GM12892 (cell line): ENCODE measurements around the gene PDE3A.

ENCODE experiments used
- POLR2A ChIP-seq: IDR thresholded peaks from 2 replicates; pipeline ENCODE4 v1.6.1; 2011; ENCODE audit warnings: low read depth, low read length, control low read depth
- POLR2AphosphoS5 ChIP-seq: IDR thresholded peaks from 2 replicates; pipeline ENCODE4 v1.6.1; 2011; ENCODE audit warnings: low read depth, low read length, control low read depth
- TAF1 ChIP-seq: IDR thresholded peaks from 2 replicates; pipeline ENCODE4 v1.6.1; 2011; ENCODE audit warnings: low read depth, mild to moderate bottlenecking, control low read depth, low read length, borderline replicate concordance

- TF ChIP-seq TAF1, result no peak
- TF ChIP-seq POLR2AphosphoS5, result no peak
- no peak for TF ChIP-seq POLR2A
These were observed 348.6 kb downstream of the PDE3A start for GRCh38 chr12:20716985-20717384.
